Fibroblast of the aortic adventitia (primary cell): ENCODE measurements around the gene SRC. TPM values are rescaled to one million over a fixed set of nuclear protein-coding genes. Genes with fewer than 3 reads are reported as not detected.

Experiments used
- DNase-seq: peaks from one replicate; pipeline ENCODE4 v3.0.0-alpha.2; 2010; ENCODE audit warnings: low read depth
- H3K4me3 ChIP-seq: 2 replicates; pipeline ENCODE4 v1.5.1; 2011; ENCODE audit warnings: low read depth, mild to moderate bottlenecking, control low read depth, low read length, moderate library complexity
- total RNA-seq: library from RNA; depleted of rRNA; stranded (reverse); fragments of >200 nt; gene quantifications from 2 replicates; pipeline ENCODE4 v1.2.3, GENCODE V29; 2012; ENCODE audit warnings: low replicate concordance
- TF ChIP-seq, protein P1 (sequence below): IDR thresholded peaks from 2 replicates; pipeline ENCODE4 v1.5.1; 2011; ENCODE audit warnings: mild to moderate bottlenecking, low read length, control low read depth, inconsistent platforms; ENCODE audit not compliant: insufficient read depth

Gene SRC
- total RNA-seq, 1 donor = 19.1 TPM

GRCh38 chr20:37350649-37351574 is 5.0 kb downstream of the SRC start:
- DNase-seq = no peak
- TF ChIP-seq, protein P1, sequence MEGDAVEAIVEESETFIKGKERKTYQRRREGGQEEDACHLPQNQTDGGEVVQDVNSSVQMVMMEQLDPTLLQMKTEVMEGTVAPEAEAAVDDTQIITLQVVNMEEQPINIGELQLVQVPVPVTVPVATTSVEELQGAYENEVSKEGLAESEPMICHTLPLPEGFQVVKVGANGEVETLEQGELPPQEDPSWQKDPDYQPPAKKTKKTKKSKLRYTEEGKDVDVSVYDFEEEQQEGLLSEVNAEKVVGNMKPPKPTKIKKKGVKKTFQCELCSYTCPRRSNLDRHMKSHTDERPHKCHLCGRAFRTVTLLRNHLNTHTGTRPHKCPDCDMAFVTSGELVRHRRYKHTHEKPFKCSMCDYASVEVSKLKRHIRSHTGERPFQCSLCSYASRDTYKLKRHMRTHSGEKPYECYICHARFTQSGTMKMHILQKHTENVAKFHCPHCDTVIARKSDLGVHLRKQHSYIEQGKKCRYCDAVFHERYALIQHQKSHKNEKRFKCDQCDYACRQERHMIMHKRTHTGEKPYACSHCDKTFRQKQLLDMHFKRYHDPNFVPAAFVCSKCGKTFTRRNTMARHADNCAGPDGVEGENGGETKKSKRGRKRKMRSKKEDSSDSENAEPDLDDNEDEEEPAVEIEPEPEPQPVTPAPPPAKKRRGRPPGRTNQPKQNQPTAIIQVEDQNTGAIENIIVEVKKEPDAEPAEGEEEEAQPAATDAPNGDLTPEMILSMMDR = no peak
- H3K4me3 ChIP-seq = no peak overlapping the region

- H3K4me3 ChIP-seq = no peak overlapping the region
- DNase-seq = no peak
- TF ChIP-seq, protein P1 = no peak
Measured at GRCh38 chr20:37351689-37352607, 6.0 kb downstream of the SRC start.

- TF ChIP-seq, protein P1 = no peak
- no peak overlapping the region for H3K4me3 ChIP-seq
- no peak for DNase-seq
Measured at GRCh38 chr20:37352608-37352980, 6.7 kb downstream of the SRC start.

- DNase-seq = no peak
- no peak overlapping the region for H3K4me3 ChIP-seq
- TF ChIP-seq, protein P1 = no peak
Measured at GRCh38 chr20:37353285-37353849, 7.4 kb downstream of the SRC start.

- TF ChIP-seq, protein P1 = no peak
- no peak for DNase-seq
Measured at GRCh38 chr20:37354210-37355195, 8.6 kb downstream of the SRC start.

More at GRCh38 chr20:37354210-37355195, 8.6 kb downstream of the SRC start:
- H3K4me3 ChIP-seq = no peak overlapping the region
